GM10248 (cell line): Measurements from ENCODE around the gene ARMH3.

Source experiments
- CTCF ChIA-PET: fragments of 300-600 bp; sonication (Branson Sonifier 250); formaldehyde crosslinking; extraction: SDS; loops from one replicate; lab custom pipeline; 2021; ENCODE audit warnings: antibody characterized with exemption; lab: Yijun Ruan, JAX
- POLR2A ChIA-PET: fragments of 350-650 bp; sonication (Branson Sonifier 250); formaldehyde crosslinking; extraction: SDS; loops from one replicate; lab custom pipeline; 2020; ENCODE audit warnings: antibody characterized with exemption; lab: Yijun Ruan, JAX
- DNase-seq: peaks from one replicate; pipeline ENCODE4 v3.0.0; 2012; ENCODE audit errors: extremely low spot score
- TF ChIP-seq, protein P1 (sequence below): IDR thresholded peaks from 2 replicates; pipeline ENCODE4 v1.5.1; 2012; ENCODE audit warnings: mild to moderate bottlenecking, low read depth; ENCODE audit errors: extremely low read depth, missing control alignments, control extremely low read depth

The ARMH3 gene

DNA sequence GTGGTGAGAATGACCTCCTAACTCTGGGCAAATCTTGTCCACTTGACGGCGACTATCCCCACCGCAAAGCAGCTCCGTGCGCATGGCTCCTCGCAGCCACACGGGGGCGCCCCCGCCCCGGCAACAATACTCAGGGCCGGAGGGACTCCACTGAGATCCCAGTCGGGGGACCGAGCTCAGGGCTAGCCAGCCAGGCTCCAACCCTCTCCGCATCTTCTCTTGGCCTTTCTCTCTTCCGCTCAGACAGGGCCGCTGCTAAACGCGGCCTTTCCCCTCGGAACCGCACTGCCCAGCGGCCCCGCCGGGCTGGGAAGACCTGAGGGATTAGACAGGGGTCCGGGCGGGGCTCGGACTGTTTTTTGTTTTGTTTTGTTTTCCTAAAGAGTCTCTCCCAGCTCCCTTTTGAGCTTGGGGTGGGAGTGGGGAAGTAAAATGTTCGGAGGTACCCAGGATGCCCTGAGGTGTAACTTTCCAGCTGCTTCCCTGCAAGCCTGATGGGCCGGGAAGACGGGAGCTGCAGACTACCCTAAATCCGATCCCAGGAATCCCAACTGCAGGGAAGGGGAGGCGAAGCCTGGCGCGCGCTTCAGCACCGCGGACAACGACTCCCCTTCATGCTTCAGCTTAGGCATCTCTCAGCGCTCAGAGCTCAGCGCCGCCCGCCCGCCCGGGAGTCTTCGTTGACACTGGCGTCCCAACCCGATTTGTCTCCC is 215.1 kb downstream of the ARMH3 start:
- DNase-seq: peak; percentile 89

DNA sequence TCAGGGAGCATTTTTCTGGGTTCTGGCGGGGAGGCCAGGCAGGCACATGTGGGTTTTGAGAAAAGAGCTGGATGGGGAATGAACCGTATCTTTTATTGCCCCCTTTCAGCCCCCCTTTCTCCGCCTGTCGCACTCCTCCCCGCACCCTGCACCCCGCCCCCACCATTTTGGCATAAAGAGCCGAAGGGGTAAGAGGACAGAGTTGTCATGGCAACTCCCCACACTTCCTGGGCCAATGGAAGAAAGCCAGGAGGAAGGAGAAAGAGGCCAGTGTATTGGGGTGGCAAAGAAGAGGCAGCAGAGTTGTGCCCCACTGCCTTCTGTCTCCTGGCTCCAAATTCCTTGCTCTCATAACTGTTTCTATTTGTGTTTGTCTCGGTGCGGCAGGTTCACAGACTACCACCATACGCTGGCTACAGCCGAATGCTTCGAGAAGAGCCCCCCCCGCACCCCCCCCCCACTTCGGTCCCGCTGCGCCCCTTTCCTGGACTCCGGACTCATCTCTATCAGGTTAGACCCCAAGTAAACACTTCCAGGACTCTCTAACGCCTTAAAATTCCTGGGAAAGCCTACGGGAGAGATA is 215.8 kb downstream of the ARMH3 start:
- CTCF ChIA-PET: interaction anchor here (0.9 to 22.9 kb wide), 61 partner anchors 9 to 627 kb away, joined by 3 to 831 read pairs (median 7); partner anchors contain the start of genes HPS6, NOLC1, NPM3 and OGA
- DNase-seq: no peak
- POLR2A ChIA-PET: interaction anchor here (0.6 to 1.7 kb wide), 6 partner anchors 22 to 274 kb away, joined by 3 to 9 read pairs (median 4); partner anchors contain the start of gene OGA
- TF ChIP-seq, protein P1, sequence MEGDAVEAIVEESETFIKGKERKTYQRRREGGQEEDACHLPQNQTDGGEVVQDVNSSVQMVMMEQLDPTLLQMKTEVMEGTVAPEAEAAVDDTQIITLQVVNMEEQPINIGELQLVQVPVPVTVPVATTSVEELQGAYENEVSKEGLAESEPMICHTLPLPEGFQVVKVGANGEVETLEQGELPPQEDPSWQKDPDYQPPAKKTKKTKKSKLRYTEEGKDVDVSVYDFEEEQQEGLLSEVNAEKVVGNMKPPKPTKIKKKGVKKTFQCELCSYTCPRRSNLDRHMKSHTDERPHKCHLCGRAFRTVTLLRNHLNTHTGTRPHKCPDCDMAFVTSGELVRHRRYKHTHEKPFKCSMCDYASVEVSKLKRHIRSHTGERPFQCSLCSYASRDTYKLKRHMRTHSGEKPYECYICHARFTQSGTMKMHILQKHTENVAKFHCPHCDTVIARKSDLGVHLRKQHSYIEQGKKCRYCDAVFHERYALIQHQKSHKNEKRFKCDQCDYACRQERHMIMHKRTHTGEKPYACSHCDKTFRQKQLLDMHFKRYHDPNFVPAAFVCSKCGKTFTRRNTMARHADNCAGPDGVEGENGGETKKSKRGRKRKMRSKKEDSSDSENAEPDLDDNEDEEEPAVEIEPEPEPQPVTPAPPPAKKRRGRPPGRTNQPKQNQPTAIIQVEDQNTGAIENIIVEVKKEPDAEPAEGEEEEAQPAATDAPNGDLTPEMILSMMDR: no peak

More for the DNA sequence above, 215.1 kb downstream of the ARMH3 start:
- ChIA-PET POLR2A (interaction anchor here (0.6 to 1.7 kb wide), 4 partner anchors 22 to 169 kb away, joined by 4 to 9 read pairs (median 4); partner anchors contain the start of gene OGA), CTCF (interaction anchor here (0.6 to 22.9 kb wide), 74 partner anchors 10 to 627 kb away, joined by 3 to 831 read pairs (median 6); partner anchors contain the start of genes HPS6, NOLC1, NPM3 and OGA)
- TF ChIP-seq, protein P1: peak; percentile 97

DNA sequence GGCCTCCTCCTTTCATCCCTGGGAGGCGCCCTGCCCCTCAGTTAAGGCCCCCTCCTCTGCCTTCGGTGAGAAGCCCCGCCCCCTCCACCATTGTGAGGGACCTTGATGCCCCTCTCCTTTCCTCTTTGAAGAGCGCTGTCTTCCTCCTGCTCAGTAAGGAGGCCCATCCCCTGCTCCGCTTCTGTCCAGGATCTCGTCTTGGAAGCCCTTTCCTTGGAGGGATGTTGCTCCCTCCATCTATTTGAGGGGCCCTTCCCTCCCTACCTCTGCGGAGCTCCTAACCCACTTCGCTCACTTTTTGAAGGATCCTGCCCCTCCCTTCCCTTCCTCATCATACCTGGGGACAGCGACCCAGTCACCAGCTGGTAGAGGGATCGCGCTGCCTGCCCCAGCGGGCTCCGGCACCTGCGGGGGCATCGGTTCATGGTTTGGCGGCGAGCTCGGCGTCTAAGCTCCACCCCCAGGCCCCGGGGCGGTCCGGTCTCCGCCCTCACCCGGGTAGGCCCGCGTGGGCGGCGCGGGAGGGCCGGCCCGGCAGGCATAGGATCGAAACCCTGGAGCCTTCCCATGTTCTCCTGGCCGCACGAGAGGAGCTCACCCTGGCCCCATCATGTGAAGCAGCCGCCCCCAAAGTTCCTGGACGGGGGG is 216.4 kb downstream of the ARMH3 start:
- DNase-seq: peak; percentile 83
- POLR2A ChIA-PET: interaction anchor here (0.6 to 1.5 kb wide), 6 partner anchors 21 to 275 kb away, joined by 3 to 6 read pairs (median 4); partner anchors contain the start of gene OGA
- TF ChIP-seq, protein P1: no peak
- CTCF ChIA-PET: interaction anchor here (0.8 to 22.9 kb wide), 18 partner anchors 8 to 252 kb away, joined by 3 to 831 read pairs (median 19); partner anchors contain the start of genes HPS6 and NPM3

DNA sequence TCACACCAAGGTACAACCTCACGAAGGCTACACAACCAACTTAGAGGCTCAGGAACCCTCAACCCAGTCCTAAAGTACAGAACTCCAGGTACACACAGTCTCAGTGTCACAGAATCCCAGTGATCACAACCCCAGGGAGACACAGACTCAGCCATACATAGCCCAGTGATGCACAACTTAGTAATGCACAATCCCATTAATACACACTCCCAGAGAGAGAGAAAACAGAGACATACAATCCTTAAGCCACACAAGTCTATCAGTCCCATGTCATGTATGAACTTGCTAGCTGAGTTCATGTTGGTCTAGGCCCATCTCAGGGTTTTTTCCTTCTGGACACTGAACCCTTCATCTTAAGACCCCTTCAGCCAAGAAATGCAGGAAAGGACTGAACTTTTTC is 217.0 kb downstream of the ARMH3 start:
- POLR2A ChIA-PET: interaction anchor here (1.0 to 1.3 kb wide), 2 partner anchors 216 to 276 kb away, joined by 3 read pairs; no protein-coding TSS in a partner anchor
- TF ChIP-seq, protein P1: no peak
- no peak for DNase-seq
- CTCF ChIA-PET: interaction anchor here (0.8 to 22.9 kb wide), 16 partner anchors 8 to 242 kb away, joined by 3 to 831 read pairs (median 23); partner anchors contain the start of genes HPS6 and NPM3

DNA sequence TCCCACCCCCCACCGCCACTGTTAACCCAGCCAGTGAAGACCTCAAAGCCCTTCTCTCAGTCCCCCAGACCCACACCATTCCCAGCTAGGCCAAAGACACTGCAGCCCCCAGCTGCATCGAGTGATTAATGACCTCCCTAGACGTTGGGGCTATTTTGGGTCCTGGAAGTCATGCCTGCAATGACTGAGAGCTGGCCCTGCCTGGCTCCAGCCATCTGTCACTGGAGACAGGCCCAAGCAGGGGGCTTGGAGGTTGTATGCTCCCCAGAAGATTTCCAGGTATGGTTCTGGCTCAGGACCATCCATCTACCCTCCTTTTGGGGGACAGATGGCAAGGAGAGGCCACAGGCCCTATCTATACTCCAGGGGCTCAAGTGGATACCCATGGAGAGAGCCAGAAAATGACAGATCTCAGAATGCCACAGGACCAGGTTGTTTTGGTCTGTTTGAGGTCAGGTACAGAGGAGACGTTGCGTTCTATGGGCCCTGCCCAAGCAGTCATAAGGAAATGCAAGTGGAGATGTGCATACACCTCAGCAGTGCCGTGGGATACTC is 217.5 kb downstream of the ARMH3 start:
- ChIA-PET CTCF (interaction anchor here (1.0 to 22.9 kb wide), 8 partner anchors 10 to 236 kb away, joined by 3 to 831 read pairs (median 4); partner anchors contain the start of genes HPS6 and NPM3), POLR2A (interaction anchor here (1.0 kb wide), 1 partner anchor 217 kb away, joined by 3 read pairs; no protein-coding TSS in a partner anchor)
- TF ChIP-seq, protein P1: no peak
- DNase-seq: no peak
